ENCODE results near the gene B4GALT5.

Gene B4GALT5

GRCh38 chr20:49699200-49699992 is 14.3 kb downstream of the B4GALT5 start:
- no peak for DNase-seq

GRCh38 chr20:49698477-49698876 is 15.2 kb downstream of the B4GALT5 start:
- no peak for DNase-seq

- no peak for DNase-seq
Measured at GRCh38 chr20:49697071-49697470, 16.6 kb downstream of the B4GALT5 start.

GRCh38 chr20:49696594-49696993 is 17.1 kb downstream of the B4GALT5 start:
- DNase-seq = no peak

- no peak for DNase-seq
Measured at GRCh38 chr20:49695830-49696229, 17.8 kb downstream of the B4GALT5 start.

- no peak for DNase-seq
Measured at GRCh38 chr20:49694450-49695071, 19.1 kb downstream of the B4GALT5 start.

GRCh38 chr20:49693435-49694171 is 20.1 kb downstream of the B4GALT5 start:
- DNase-seq = no peak

GRCh38 chr20:49692941-49693340 is 20.7 kb downstream of the B4GALT5 start:
- DNase-seq = no peak

GRCh38 chr20:49691818-49692568 is 21.7 kb downstream of the B4GALT5 start:
- DNase-seq = no peak

- no peak for DNase-seq
Measured at GRCh38 chr20:49690899-49691620, 22.6 kb downstream of the B4GALT5 start.

- DNase-seq = no peak
Measured at GRCh38 chr20:49687595-49688567, 25.8 kb downstream of the B4GALT5 start.

- DNase-seq = no peak
Measured at GRCh38 chr20:49685809-49686208, 27.9 kb downstream of the B4GALT5 start.

- no peak for DNase-seq
Measured at GRCh38 chr20:49685161-49685601, 28.5 kb downstream of the B4GALT5 start.

GRCh38 chr20:49684335-49684997 is 29.2 kb downstream of the B4GALT5 start:
- DNase-seq = no peak

- no peak for DNase-seq
Measured at GRCh38 chr20:49682798-49683197, 30.9 kb downstream of the B4GALT5 start.

- DNase-seq = no peak
Measured at GRCh38 chr20:49682278-49682677, 31.4 kb downstream of the B4GALT5 start.

- DNase-seq = no peak
Measured at GRCh38 chr20:49681850-49682216, 31.8 kb downstream of the B4GALT5 start.

- no peak for DNase-seq
Measured at GRCh38 chr20:49680484-49680883, 33.2 kb downstream of the B4GALT5 start.

GRCh38 chr20:49679634-49680033 is 34.0 kb downstream of the B4GALT5 start:
- no peak for DNase-seq

Data from activated T-cell treated with anti-CD3 and anti-CD28 coated beads, Interleukin-2, amount 50 U/mL, for 48 hours (primary cell).